Skeletal muscle satellite cell (primary cell): Measurements from ENCODE around the gene THRB.

Source experiments
- H3K27me3 ChIP-seq: 2 replicates; pipeline ENCODE4 v1.7.0; 2013; ENCODE audit warnings: low read length; ENCODE audit not compliant: control insufficient read depth, insufficient read depth
- H3K36me3 ChIP-seq: 2 replicates; pipeline ENCODE4 v1.7.0; 2013; ENCODE audit warnings: mild to moderate bottlenecking, control low read depth, low read length; ENCODE audit not compliant: insufficient read depth
- H3K4me1 ChIP-seq: 2 replicates; pipeline ENCODE4 v1.7.0; 2013; ENCODE audit warnings: low read length; ENCODE audit not compliant: control insufficient read depth, insufficient read depth
- H3K4me2 ChIP-seq: 2 replicates; pipeline ENCODE4 v1.7.0; 2013; ENCODE audit warnings: mild to moderate bottlenecking, low read length
- H3K4me3 ChIP-seq: 2 replicates; pipeline ENCODE4 v1.7.0; 2013; ENCODE audit warnings: low read length
- H3K9ac ChIP-seq: 2 replicates; pipeline ENCODE4 v1.7.0; 2013; ENCODE audit warnings: mild to moderate bottlenecking, low read depth, low read length, moderate library complexity
- H3K9me3 ChIP-seq: replicated peaks from 2 replicates; pipeline ENCODE4 v1.7.0; 2013; ENCODE audit warnings: mild to moderate bottlenecking, control low read depth, low read length

Gene THRB

DNA sequence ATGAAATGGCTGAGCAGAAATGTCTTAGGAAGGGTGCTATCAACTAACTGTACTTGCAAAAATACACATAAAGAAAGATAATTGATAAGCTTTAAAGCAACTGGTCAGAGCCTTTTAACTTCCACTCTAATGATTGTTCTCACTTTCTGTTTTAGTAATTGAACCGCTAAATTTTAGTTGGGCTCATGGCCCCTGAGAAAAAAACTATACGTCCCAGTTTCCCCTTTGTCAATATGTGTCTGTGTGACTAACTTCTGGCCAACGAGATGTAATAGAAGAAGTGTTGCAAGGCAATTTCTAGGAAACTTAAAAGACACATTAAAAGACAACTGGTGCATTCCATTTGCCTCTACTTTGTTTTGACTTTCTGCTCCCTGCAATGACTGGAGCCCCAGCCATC, 325.7 kb downstream of the THRB start:
- Histone ChIP-seq H3K36me3 (no peaks in the 10 kb centered on the region), H3K4me2 (no peak overlapping the region), H3K9ac (no peak overlapping the region), H3K9me3 (no peaks in the 10 kb centered on the region), H3K4me1 (no peaks in the 10 kb centered on the region), H3K27me3 (no peaks in the 10 kb centered on the region), H3K4me3 (no peak overlapping the region)

DNA sequence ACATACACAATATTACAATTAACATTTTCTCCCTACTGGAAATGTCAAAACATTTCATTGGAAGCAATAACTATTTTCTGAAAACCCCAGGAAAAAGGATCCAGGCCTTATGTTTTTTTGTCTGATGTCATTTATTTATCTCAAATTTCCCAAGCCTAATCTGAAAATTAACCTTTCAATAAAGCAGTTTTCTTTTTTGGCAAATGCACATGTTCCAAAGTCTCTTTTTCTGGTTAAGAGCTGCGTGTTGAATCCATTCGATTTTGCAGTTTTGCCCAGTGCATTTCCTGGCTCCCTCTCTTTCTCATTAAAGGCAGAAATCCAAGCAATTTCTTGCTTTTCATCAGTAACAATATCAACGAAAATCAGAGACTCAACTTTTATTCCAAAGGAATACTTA, 327.2 kb downstream of the THRB start:
- Histone ChIP-seq H3K4me2 (no peak overlapping the region), H3K4me1 (no peaks in the 10 kb centered on the region), H3K4me3 (no peak overlapping the region), H3K36me3 (no peaks in the 10 kb centered on the region), H3K9me3 (no peaks in the 10 kb centered on the region), H3K9ac (no peak overlapping the region), H3K27me3 (no peaks in the 10 kb centered on the region)

- H3K36me3 ChIP-seq, result no peaks in the 10 kb centered on the region
- H3K9me3 ChIP-seq, result no peaks in the 10 kb centered on the region
- H3K4me3 ChIP-seq, result no peak overlapping the region
- H3K4me2 ChIP-seq, result no peak overlapping the region
- no peak overlapping the region for H3K9ac ChIP-seq
- H3K27me3 ChIP-seq, result no peaks in the 10 kb centered on the region
- no peaks in the 10 kb centered on the region for H3K4me1 ChIP-seq
Measured at GRCh38 chr3:24166515-24166914, 328.1 kb downstream of the THRB start.

- Histone ChIP-seq H3K4me1 (no peaks in the 10 kb centered on the region), H3K27me3 (no peaks in the 10 kb centered on the region), H3K36me3 (no peaks in the 10 kb centered on the region), H3K4me3 (no peak overlapping the region), H3K4me2 (no peak overlapping the region), H3K9me3 (no peaks in the 10 kb centered on the region), H3K9ac (no peak overlapping the region)
Measured at GRCh38 chr3:24165603-24165982, 329.1 kb downstream of the THRB start.

DNA sequence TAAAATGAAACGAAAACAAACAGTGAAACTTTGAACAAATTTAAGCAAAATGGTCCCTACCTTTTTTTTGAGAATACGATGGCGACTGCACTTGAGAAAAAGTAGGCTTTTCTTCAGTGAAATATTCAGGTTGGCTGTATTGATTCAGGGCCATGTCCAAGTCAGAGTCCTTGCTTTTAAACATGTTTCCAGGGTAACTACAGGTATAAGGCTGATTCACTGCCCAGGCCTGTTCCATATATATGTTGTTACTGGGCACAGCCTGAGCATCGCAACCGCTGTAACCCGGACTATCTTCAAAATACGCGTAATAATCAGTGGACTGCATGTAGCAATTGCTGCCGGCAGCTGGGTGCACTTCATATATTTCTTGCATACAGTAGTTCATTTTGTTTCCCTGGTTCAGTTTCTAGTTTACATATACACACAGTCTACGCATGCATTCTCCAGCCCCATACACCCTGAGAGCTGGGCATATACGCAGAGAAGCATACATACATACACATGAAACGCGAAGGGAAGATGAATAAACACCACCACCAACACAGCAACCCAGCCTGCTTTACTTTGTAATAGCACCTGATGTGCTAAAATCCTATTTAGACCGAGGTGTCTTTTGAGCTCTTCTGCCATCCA, 329.6 kb downstream of the THRB start:
- Histone ChIP-seq H3K9me3 (no peaks in the 10 kb centered on the region), H3K4me2 (no peak overlapping the region), H3K9ac (no peak overlapping the region), H3K27me3 (no peaks in the 10 kb centered on the region), H3K4me3 (no peak overlapping the region), H3K4me1 (no peaks in the 10 kb centered on the region), H3K36me3 (no peaks in the 10 kb centered on the region)

DNA sequence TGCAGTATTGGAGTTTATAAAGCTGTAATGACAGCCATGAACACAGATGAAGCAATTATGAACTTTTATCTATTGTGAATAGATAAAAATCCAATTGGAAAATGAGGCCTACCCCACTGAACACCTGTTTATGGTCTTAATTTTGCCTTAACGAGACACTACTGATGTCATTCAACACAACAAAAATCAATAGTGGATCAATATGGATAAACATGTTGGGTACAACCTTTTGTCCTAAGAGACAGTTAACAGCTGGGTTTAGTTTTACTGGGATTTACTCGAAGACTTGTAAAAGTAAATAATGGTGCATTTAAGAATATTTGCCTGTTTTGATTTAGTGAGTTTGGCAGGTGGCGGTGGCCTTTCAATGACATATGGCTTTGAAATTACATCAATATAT, 331.7 kb downstream of the THRB start:
- Histone ChIP-seq H3K36me3 (no peaks in the 10 kb centered on the region), H3K9me3 (no peaks in the 10 kb centered on the region), H3K4me3 (no peak overlapping the region), H3K27me3 (no peaks in the 10 kb centered on the region), H3K9ac (no peak overlapping the region), H3K4me1 (no peaks in the 10 kb centered on the region), H3K4me2 (no peak overlapping the region)

DNA sequence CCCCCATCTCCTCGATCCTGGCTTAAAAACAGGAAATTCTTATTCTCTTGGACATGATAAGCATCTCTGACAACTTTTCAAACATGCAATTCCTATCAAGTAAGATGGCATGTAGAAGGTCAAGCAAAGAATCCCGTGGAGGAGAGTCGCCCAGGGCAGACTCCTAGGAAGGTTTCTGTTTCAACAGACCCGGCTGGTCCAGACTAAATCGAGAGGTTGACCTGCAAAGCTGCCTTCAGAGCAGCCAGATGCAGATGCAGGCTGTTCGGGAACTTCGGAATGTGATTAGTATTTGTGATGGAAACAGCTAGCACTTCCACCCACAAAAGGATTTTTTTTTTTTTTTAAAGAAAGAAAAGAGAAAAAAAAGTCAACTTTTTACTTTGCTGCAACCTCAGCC, 332.8 kb downstream of the THRB start:
- Histone ChIP-seq H3K36me3 (no peaks in the 10 kb centered on the region), H3K9me3 (no peaks in the 10 kb centered on the region), H3K4me3 (no peak overlapping the region), H3K4me2 (no peak overlapping the region), H3K9ac (no peak overlapping the region), H3K4me1 (peaks cover 4% of the 10 kb centered on the region), H3K27me3 (no peaks in the 10 kb centered on the region)

DNA sequence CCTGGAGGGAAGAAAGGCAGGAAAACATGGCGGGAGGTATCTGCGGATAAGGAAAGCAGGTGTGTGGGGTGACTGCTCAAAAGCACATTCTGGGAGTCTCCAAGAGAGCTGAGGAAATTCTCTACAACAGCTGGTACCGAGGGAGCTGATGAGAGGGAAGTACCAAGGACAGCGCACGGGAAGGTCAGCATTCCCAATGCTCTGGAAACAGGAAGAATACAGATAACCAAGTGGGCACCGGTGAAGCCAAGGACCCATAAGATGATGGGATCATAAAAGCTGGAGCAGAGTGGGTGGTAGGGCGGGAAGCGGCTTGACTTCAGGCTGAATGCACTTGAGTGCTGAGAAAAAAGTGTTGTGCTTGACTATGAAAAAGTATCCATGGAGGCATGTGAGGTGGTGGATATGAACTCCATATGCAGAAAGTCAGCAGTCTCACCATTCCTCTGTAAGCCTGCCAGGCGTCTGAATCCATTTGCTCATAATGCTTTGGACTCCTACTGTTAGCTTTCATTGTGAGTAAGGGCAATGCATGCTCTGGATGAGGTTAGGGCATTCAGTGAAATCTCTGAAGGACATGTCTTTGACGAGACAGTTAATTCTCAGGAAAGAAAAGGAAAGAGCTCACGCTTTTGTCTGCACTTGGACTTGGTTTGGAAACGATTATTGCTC, 334.1 kb downstream of the THRB start:
- H3K4me1 ChIP-seq, result peaks cover 15% of the 10 kb centered on the region
- H3K9me3 ChIP-seq, result no peaks in the 10 kb centered on the region

GRCh38 chr3:24158761-24159454, 335.7 kb downstream of the THRB start:
- Histone ChIP-seq H3K9ac (no peak overlapping the region), H3K36me3 (no peaks in the 10 kb centered on the region), H3K4me3 (no peak overlapping the region), H3K4me1 (peaks cover 15% of the 10 kb centered on the region), H3K27me3 (no peaks in the 10 kb centered on the region), H3K9me3 (no peaks in the 10 kb centered on the region), H3K4me2 (no peak overlapping the region)

More for the DNA sequence above, 334.1 kb downstream of the THRB start:
- no peaks in the 10 kb centered on the region for H3K36me3 ChIP-seq
- no peak overlapping the region for H3K4me2 ChIP-seq
- no peak overlapping the region for H3K9ac ChIP-seq
- no peak overlapping the region for H3K4me3 ChIP-seq
- no peaks in the 10 kb centered on the region for H3K27me3 ChIP-seq

DNA sequence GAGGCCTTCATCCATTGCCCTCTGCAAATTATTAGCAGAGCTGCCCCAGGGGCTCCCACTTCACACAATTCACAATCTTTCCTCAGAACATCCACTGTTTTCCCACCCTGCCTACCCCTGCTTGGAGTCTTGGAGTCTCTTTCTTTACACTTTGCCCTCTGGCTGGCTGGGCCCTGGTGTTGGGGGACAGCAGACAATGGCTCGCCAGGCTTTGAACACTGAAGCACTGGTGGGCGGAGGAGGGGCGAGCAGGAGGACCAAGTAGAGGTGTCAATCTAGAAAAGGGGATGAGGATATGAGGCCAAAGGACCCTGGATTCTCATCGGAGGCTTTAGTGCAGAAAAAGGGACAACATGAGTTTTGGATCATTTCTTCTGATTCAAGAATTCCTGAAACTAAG, 337.5 kb downstream of the THRB start:
- Histone ChIP-seq H3K4me3 (no peak overlapping the region), H3K9ac (no peak overlapping the region), H3K36me3 (no peaks in the 10 kb centered on the region), H3K4me2 (no peak overlapping the region), H3K27me3 (no peaks in the 10 kb centered on the region), H3K4me1 (peaks cover 19% of the 10 kb centered on the region), H3K9me3 (no peaks in the 10 kb centered on the region)

GRCh38 chr3:24156466-24156865, 338.2 kb downstream of the THRB start:
- Histone ChIP-seq H3K4me1 (peaks cover 19% of the 10 kb centered on the region), H3K36me3 (no peaks in the 10 kb centered on the region), H3K9me3 (no peaks in the 10 kb centered on the region), H3K9ac (no peak overlapping the region), H3K4me2 (peak overlapping the region; percentile 21), H3K27me3 (no peaks in the 10 kb centered on the region), H3K4me3 (no peak overlapping the region)

DNA sequence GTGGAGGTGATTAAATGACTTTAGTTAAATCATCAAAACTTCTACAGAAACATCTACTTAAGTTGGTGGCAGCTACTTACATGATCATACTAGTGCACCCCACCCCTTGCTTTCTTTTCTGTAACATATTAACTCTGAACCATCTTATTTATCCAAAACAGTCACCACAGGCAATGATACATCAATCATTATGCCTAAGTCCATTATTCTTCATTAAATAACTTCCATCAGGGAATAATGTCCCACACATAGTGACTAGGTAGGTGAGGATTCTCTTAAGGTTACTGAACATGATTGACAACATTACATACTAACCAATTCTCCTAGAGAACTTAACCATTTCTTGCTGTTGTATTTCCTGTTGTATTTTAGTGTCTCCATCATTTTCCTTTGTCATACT, 339.4 kb downstream of the THRB start:
- peaks cover 19% of the 10 kb centered on the region for H3K4me1 ChIP-seq
- no peak overlapping the region for H3K9ac ChIP-seq
- H3K36me3 ChIP-seq, result no peaks in the 10 kb centered on the region
- H3K4me2 ChIP-seq, result no peak overlapping the region
- no peaks in the 10 kb centered on the region for H3K9me3 ChIP-seq
- H3K4me3 ChIP-seq, result no peak overlapping the region
- no peaks in the 10 kb centered on the region for H3K27me3 ChIP-seq
